ENCODE results near the gene MAPK9.

Gene MAPK9

DNA sequence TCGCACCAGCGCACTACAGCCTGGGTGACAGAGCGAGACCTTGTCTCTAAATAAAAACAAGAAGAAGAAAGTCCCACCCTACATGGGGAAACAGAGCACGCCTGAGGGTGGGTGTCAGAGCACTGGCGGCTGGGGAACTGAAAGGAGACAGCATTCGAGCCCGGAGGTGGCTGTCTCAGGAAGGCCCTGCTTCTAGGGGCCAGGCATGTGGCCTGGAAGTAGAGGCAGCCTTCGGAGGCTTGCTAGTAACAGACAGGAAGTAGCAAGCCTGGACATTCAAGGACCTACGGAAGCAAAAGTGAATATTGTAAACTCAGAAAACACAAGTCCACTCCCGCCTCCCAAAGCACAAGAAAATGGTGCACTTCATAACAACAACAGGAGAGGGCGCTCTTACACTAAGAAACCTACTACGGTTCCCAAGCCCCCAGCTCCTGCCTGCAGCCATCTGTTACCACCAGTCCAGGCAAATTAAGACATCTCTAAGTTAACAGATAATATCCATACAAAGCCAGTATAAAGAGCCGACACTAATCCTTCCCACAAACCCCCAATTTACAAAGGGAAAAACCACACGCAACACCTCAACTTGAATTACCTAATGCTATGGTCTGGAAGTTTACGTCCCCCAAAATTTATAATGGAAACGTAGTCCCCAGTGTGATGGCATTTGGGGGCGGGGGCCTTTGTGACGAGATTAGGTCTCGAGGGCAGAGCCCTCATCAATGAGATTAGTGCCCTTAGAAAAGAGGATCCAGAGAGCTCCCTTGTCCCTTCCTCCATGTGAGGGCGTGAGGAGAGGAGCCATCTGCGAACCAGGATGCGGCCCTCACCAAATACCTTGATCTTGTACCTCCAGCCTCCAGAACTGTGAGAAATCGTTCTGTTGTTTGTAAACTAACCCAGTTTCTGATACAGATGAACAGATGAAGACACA lies 90.6 kb downstream of the MAPK9 start:
- peak; percentile 41 for DNase-seq

DNA sequence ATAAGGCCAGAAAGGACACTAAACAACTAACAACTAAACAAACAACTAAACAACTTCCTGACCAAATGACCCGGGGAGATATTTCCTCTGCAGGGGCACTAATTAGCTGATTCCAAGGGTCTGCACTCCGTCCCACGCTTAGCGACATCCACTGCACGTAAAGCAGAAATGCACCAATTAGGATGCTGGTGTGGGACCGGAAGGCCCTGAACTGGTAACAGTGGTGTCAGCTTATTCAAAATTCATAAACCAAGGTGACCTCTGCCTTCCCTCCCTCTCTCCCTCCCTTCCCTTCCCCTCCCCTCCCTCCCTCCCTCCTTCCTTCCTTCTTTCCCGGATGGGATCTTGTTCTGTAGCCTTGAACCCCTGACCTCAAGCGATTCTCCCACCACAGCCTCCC lies 92.5 kb downstream of the MAPK9 start:
- DNase-seq: no peak

DNA sequence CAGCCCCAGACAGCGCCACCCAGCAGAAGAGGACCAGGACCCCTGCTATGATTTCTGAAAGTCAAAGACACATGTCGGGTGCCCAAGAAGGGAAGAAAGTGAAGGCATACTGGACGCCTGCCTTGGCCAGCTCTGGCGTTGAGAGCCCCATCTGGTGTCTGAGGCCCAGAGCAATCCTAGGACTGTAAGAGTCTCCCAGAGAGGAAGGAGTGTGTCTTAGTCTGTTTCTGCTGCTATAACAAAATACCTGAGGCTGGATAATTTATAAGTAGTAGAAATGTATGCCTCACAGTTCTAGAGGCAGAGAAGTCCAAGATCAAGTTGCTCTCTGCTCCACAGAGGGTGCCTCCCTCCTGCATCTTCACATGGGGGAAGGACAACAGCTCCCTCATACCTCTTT lies 93.7 kb downstream of the MAPK9 start:
- no peak for DNase-seq

DNA sequence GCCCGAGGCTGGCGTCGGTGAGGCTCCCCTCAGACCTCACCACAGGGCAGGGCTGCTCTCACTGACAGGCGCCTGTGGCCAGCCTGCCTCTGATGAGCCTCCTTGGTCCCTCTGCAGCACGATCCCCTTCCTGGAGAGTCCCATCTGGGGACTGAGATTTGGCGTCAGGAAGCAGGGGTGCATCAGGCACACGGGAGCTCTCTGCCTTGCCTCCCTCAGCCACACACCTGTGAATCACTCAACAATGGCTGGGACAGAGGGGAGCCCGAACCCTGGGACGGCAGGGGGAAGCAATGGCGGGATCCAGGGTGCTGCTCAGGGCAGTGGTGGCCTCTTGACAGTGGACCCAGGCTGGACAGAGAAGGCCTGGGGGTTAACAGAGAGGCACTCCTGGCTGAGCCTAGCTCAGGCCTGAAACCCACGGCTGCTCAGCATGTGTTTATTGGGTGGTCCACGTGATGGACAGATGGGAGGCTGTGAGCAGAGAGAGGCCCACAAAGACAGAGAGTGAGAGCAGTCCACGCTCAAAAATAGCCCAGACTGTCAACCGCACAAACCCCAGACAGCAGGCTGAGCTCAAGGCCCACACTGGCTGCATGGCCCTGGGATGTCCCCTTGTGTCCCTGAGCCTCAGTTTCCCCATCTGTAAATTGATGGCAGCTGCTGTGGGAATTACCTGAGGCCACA lies 94.7 kb downstream of the MAPK9 start:
- DNase-seq: no peak

DNA sequence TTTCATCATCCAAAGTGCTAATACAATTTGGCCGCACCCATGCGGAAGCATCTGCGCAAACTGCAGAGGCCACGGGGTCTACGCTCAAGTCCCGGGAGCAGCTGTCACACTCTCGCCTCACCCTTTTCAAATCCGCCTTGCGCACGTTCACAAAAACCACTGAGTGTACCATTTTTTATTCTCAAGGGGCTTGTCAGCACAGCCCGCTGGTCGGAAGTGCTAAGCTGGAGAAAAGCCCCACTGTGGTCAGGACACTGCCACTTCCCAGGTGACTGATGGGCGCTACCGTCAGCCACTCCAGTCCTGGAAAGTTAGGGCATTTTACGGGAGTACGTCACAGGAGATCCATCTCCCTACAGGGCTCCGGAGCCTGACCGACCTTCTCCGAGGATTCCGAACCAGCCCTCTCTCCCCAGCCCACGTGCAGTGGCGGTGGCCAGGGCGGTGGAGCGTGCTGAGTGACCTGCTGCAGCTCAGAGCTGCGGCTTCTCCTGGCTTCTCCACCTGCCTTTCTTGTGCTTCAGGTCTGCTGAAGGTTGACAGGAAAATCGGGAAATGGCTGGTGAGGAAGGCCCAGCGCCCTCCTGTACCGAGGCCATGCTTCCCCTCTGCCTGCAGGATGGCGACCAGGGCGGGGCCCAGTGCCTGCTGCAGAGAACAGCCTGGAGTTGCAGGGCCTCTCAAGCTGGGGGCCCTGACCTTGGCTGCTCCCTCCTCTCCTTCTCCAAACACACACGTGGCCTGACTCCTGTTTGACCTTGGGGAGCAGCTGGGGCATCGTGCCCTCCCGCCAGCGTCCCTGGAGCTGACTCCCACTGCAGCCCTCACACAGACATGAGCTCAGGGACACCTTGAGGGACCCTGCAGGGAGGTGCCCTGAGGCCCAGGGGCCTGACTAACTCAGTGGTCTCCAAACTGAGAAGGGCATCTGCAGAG lies 97.2 kb downstream of the MAPK9 start:
- DNase-seq: no peak

DNA sequence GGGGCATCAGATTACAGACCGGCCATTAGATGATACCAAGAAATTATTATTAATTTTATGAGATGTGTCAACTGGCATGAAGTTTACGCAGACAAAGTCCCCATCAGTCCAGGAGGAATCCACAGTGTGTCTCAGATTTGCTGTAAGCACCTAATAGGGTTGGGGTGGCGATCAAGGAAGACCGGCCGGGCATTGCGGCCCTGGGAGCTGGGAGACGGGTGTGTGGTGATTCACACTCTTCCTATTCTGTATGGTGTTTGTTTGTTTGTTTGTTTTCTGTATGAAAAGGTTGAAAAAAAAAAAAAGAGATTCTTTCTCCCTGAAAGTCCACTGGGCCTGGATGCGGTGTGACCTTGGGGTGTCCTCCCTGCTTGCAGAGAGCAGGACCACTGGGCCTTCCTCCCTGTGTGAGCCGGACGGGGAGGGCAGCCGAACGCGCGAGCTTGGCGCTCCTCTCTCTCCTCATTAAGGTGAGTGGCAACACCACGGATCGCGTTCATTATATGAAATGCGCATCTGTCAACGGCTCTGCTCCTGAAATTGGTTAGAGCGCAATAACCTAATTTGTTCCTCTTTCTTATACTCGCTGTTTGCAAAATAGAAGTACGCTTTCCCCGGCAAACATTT lies 98.0 kb downstream of the MAPK9 start:
- no peak for DNase-seq

DNA sequence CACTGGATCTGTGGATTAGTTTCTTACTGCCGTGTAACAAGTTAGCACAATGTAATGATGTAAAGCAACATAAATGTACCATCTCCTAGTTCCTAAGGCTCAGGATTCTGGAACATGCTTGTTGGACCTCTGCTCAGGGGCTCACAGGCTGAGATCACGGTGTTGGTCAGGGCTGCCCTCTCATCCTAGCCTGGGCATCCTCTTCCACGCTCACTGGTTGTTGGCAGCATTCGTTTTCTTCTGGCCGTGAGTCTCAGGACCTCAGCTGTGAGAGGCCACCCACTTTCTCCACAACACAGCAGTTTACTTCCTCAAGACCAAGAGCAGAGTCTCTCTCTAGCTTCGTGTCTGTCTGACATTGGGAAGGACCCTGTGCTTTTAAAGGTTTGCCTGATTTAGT lies 100.2 kb downstream of the MAPK9 start:
- no peak for DNase-seq

DNA sequence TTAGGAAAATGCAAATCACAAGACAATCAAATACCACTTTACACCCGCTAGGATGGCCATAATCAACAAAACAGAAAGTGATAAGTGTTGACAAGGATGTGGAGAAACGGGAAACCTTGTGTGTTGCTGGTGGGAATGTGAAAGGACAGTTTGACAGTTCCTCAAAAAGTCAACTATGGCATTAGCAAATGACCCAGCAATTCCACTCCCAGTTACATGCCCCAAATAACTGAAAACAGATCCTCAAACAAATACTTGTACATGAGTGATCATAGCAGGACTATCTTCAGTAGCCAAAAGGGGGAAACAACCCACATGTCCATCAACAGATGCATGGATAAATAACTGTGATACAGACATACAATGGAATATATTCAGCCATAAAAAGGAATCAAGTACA lies 104.1 kb downstream of the MAPK9 start:
- no peak for DNase-seq
